ENCODE results near the gene CCDC150. TPM values are rescaled to one million over a fixed set of nuclear protein-coding genes. Genes with fewer than 3 reads are reported as not detected.
"Not testable (repeated sequence)": the region's sequence is repeated elsewhere in the genome, so short reads cannot be mapped to it uniquely, and the experiment has no call there.

Gene CCDC150
- total RNA-seq, 2 donors from 2014 or later: 0.56 to 1.7 TPM

- no peak for DNase-seq (ENCODE audit: low spot score)
- intact Hi-C loops (cut with DNase I): no loop called here
These were observed 22.1 kb upstream of the CCDC150 start for GRCh38 chr2:196617430-196617829.

GRCh38 chr2:196618661-196619060 is 20.9 kb upstream of the CCDC150 start:
- intact Hi-C loops (cut with DNase I): no loop called here
- no peak for DNase-seq (ENCODE audit: low spot score)

- intact Hi-C loops (cut with DNase I): loop anchor here in 1 of 2 donors (1.0 kb wide), 1 partner anchor 18 kb away; no protein-coding TSS in a partner anchor
- DNase-seq (ENCODE audit: low spot score): no peak
These were observed 9.0 kb upstream of the CCDC150 start for GRCh38 chr2:196630531-196630930.

- no peak for DNase-seq (ENCODE audit: low spot score)
- intact Hi-C loops (cut with DNase I): no loop called here
These were observed 4.4 kb upstream of the CCDC150 start for GRCh38 chr2:196635156-196635555.

- DNase-seq (ENCODE audit: low spot score): peak; percentile 77
- intact Hi-C loops (cut with DNase I): no loop called here
These were observed 750 bp upstream of the CCDC150 start for GRCh38 chr2:196638765-196639164.

GRCh38 chr2:196640031-196640548 is 575 bp downstream of the CCDC150 start:
- intact Hi-C loops (cut with DNase I): no loop called here
- no peak for DNase-seq (ENCODE audit: low spot score)

- DNase-seq (ENCODE audit: low spot score): no peak
- intact Hi-C loops (cut with DNase I): no loop called here
These were observed 9.7 kb downstream of the CCDC150 start for GRCh38 chr2:196649202-196649601.

- intact Hi-C loops (cut with DNase I): no loop called here
- DNase-seq (ENCODE audit: low spot score): no peak
These were observed 12.0 kb downstream of the CCDC150 start for GRCh38 chr2:196651387-196652094.

- DNase-seq (ENCODE audit: low spot score): no peak
- intact Hi-C loops (cut with DNase I): no loop called here
These were observed 13.4 kb downstream of the CCDC150 start for GRCh38 chr2:196652869-196653268.

- DNase-seq (ENCODE audit: low spot score): no peak
- intact Hi-C loops (cut with DNase I): no loop called here
These were observed 14.3 kb downstream of the CCDC150 start for GRCh38 chr2:196653843-196654242.

- intact Hi-C loops (cut with DNase I): no loop called here
- no peak for DNase-seq (ENCODE audit: low spot score)
These were observed 16.2 kb downstream of the CCDC150 start for GRCh38 chr2:196655761-196656160.

- intact Hi-C loops (cut with DNase I): no loop called here
- no peak for DNase-seq (ENCODE audit: low spot score)
These were observed 17.8 kb downstream of the CCDC150 start for GRCh38 chr2:196657333-196657732.

GRCh38 chr2:196659844-196660243 is 20.3 kb downstream of the CCDC150 start:
- no peak for DNase-seq (ENCODE audit: low spot score)
- intact Hi-C loops (cut with DNase I): loop anchor here in 1 of 2 donors (10.0 kb wide), 1 partner anchor 55 kb away; no protein-coding TSS in a partner anchor

- intact Hi-C loops (cut with DNase I): loop anchor here in 1 of 2 donors (10.0 kb wide), 1 partner anchor 55 kb away; no protein-coding TSS in a partner anchor
- DNase-seq (ENCODE audit: low spot score): no peak
These were observed 20.7 kb downstream of the CCDC150 start for GRCh38 chr2:196660244-196660643.

GRCh38 chr2:196670342-196670741 is 30.8 kb downstream of the CCDC150 start:
- intact Hi-C loops (cut with DNase I): no loop called here
- no peak for DNase-seq (ENCODE audit: low spot score)

GRCh38 chr2:196675963-196676362 is 36.4 kb downstream of the CCDC150 start:
- intact Hi-C loops (cut with DNase I): no loop called here
- DNase-seq (ENCODE audit: low spot score): no peak

GRCh38 chr2:196677404-196677803 is 37.9 kb downstream of the CCDC150 start:
- no peak for DNase-seq (ENCODE audit: low spot score)
- intact Hi-C loops (cut with DNase I): no loop called here

GRCh38 chr2:196679368-196679767 is 39.9 kb downstream of the CCDC150 start:
- intact Hi-C loops (cut with DNase I): no loop called here
- DNase-seq (ENCODE audit: low spot score): no peak

- intact Hi-C loops (cut with DNase I): no loop called here
- DNase-seq (ENCODE audit: low spot score): no peak
These were observed 42.0 kb downstream of the CCDC150 start for GRCh38 chr2:196681510-196681909.

- DNase-seq (ENCODE audit: low spot score): no peak
- intact Hi-C loops (cut with DNase I): no loop called here
These were observed 46.3 kb downstream of the CCDC150 start for GRCh38 chr2:196685792-196686191.

- DNase-seq (ENCODE audit: low spot score); intact Hi-C loops (cut with DNase I): not testable (repeated sequence)
These were observed 47.2 kb downstream of the CCDC150 start for GRCh38 chr2:196686737-196687136.
